Peyer's patch (tissue), 4 donors: ENCODE data around the gene CD96.

Source experiments
- POLR2A ChIP-seq, 2 donors: fragments of 450-650 bp; IDR thresholded peaks; one replicate each; pipeline ENCODE4 v1.5.1; 2017; ENCODE audit warnings: antibody characterized with exemption in 2 of 2, mild to moderate bottlenecking in 2 of 2, moderate library complexity in 2 of 2
- TF ChIP-seq, protein P1 (sequence below), 6 experiments: fragments of 450-650 bp in 4 of 6; fragments of 200-600 bp in 2 of 6; sonication (generic) in 1 of 6; IDR thresholded peaks; one replicate each; pipeline ENCODE4 v1.5.1; 2017 to 2019; ENCODE audit warnings: antibody characterized with exemption in 6 of 6, mild to moderate bottlenecking in 3 of 6, moderate library complexity in 1 of 6

DNA sequence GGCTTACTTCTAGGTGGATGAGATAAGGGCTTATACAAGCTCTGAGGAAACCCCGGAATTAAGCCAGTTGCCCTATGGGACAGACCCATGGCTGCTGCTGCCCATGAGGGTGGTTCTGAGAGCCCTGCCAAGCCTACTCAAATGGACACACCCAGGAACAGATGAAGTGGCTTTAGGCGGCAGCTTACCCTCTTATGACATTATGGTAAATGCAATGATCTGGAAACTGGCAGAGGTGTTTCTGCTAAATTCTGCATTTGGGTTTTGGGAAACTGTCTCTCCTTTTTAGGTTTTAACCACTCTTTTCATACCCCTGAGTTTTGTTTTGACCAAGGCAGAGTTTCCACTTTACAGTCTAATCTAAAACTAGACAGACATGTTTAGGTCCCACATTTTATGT is 62.1 kb downstream of the CD96 start:
- no peak for TF ChIP-seq POLR2A (IDR thresholded peaks at IDR 0.05)
- TF ChIP-seq, protein P1, sequence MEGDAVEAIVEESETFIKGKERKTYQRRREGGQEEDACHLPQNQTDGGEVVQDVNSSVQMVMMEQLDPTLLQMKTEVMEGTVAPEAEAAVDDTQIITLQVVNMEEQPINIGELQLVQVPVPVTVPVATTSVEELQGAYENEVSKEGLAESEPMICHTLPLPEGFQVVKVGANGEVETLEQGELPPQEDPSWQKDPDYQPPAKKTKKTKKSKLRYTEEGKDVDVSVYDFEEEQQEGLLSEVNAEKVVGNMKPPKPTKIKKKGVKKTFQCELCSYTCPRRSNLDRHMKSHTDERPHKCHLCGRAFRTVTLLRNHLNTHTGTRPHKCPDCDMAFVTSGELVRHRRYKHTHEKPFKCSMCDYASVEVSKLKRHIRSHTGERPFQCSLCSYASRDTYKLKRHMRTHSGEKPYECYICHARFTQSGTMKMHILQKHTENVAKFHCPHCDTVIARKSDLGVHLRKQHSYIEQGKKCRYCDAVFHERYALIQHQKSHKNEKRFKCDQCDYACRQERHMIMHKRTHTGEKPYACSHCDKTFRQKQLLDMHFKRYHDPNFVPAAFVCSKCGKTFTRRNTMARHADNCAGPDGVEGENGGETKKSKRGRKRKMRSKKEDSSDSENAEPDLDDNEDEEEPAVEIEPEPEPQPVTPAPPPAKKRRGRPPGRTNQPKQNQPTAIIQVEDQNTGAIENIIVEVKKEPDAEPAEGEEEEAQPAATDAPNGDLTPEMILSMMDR (IDR thresholded peaks at IDR 0.05), result no peak
